Nephron progenitor cell (in vitro differentiated cells): ENCODE measurements around the gene PHRF1.

Source experiments
- DNase-seq: peaks from one replicate; pipeline ENCODE4 v3.0.0; 2021
- H3K27ac Mint-ChIP-seq: 2 replicates; pipeline ENCODE4 v1.8.0; 2021; ENCODE audit warnings: mild to moderate bottlenecking, moderate library complexity, mixed read lengths
- H3K27me3 Mint-ChIP-seq: 2 replicates; pipeline ENCODE4 v1.8.0; 2021; ENCODE audit warnings: mild to moderate bottlenecking, low read depth, mixed read lengths; ENCODE audit not compliant: poor library complexity
- H3K36me3 Mint-ChIP-seq: 2 replicates; pipeline ENCODE4 v1.8.0; 2021; ENCODE audit warnings: low read depth, mixed read lengths
- H3K4me1 Mint-ChIP-seq: 2 replicates; pipeline ENCODE4 v1.8.0; 2021; ENCODE audit warnings: mixed read lengths
- H3K4me3 Mint-ChIP-seq: 2 replicates; pipeline ENCODE4 v1.8.0; 2021; ENCODE audit warnings: mild to moderate bottlenecking, moderate library complexity, mixed read lengths
- H3K9me3 Mint-ChIP-seq: 2 replicates; pipeline ENCODE4 v1.8.0; 2021; ENCODE audit warnings: mild to moderate bottlenecking, moderate library complexity, mixed read lengths
- TF ChIP-seq, protein P1 (sequence below): fragments of 200-600 bp; sonication (generic); IDR thresholded peaks from 2 replicates; pipeline ENCODE4 v1.5.0; 2021; ENCODE audit warnings: antibody characterized with exemption

PHRF1 gene

DNA sequence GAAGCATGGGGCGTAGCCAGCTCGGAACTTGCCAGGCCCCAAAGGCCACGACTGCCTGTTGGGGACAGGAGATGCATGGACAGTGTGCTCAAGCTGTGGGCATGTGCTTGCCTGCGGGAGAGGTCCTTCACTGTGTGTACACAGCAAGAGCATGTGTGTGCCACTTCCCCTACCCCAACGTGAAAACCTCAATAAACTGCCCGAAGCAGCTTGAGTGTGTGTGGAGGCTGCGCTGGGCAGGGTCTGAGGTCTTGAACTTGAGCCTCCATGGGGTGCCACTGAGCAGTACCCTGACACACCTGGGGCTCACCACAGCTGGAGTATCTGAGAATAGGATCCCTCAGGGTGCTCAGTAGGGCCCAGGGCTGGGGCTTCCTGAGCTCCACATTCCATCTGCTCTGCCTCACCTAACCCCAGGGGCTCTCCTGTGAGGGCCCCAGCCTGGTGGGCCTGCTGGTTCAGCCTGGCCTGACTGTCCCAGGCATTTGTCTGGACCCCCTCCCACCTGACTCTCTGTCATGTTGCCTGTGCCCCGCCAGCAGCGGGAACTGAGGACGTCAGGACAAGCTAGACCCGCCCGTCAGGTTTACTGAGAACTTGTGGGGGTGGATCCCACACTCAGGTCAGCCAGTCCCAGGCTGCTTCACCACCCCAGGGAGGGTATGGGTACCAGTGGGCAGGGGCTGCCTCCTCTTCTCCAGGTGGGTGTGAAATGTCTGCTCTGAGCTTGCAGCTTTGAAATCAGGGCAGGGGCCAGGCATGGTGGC lies 12.3 kb upstream of the PHRF1 start:
- TF ChIP-seq, protein P1, sequence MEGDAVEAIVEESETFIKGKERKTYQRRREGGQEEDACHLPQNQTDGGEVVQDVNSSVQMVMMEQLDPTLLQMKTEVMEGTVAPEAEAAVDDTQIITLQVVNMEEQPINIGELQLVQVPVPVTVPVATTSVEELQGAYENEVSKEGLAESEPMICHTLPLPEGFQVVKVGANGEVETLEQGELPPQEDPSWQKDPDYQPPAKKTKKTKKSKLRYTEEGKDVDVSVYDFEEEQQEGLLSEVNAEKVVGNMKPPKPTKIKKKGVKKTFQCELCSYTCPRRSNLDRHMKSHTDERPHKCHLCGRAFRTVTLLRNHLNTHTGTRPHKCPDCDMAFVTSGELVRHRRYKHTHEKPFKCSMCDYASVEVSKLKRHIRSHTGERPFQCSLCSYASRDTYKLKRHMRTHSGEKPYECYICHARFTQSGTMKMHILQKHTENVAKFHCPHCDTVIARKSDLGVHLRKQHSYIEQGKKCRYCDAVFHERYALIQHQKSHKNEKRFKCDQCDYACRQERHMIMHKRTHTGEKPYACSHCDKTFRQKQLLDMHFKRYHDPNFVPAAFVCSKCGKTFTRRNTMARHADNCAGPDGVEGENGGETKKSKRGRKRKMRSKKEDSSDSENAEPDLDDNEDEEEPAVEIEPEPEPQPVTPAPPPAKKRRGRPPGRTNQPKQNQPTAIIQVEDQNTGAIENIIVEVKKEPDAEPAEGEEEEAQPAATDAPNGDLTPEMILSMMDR, result no peak
- no peaks in the 10 kb centered on the region for H3K36me3 Mint-ChIP-seq
- peaks cover 17% of the 10 kb centered on the region for H3K4me1 Mint-ChIP-seq
- H3K9me3 Mint-ChIP-seq, result no peaks in the 10 kb centered on the region
- no peak overlapping the region for H3K4me3 Mint-ChIP-seq
- no peak overlapping the region for H3K27ac Mint-ChIP-seq
- peaks cover 4% of the 10 kb centered on the region for H3K27me3 Mint-ChIP-seq
- no peak for DNase-seq

DNA sequence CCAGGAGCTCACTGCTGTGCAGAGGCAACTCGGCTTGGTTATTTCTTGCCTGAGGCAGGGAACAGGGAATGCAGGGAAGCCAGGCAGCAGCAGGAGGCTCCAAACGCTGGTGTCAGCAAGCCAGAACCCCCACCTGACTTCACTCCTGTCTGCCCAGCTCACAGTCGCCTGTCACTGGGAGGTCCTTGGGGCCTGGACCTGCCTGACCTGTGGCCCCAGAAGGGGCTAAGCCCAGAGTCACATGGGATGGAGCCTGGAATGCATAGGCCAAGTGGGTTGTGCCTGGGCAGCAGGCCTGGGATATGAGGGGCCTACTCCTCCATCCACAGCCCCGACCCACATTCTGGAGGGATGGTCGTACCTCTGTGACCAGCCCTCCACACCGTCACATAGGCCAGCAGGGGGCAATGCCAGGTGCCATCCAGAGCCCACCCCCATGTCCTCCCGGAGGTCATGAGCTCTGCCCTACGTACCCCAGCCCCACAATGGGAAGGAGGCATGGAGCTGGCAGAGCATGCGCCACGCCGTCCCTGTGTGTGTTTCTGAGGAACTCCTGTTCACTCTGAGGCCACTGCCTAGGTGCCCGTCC lies 10.3 kb upstream of the PHRF1 start:
- H3K9me3 Mint-ChIP-seq, result no peaks in the 10 kb centered on the region
- TF ChIP-seq, protein P1, result no peak
- H3K27me3 Mint-ChIP-seq, result no peaks in the 10 kb centered on the region
- H3K36me3 Mint-ChIP-seq, result no peaks in the 10 kb centered on the region
- no peak overlapping the region for H3K4me3 Mint-ChIP-seq
- peaks cover 20% of the 10 kb centered on the region for H3K4me1 Mint-ChIP-seq
- no peak overlapping the region for H3K27ac Mint-ChIP-seq
- DNase-seq, result no peak

DNA sequence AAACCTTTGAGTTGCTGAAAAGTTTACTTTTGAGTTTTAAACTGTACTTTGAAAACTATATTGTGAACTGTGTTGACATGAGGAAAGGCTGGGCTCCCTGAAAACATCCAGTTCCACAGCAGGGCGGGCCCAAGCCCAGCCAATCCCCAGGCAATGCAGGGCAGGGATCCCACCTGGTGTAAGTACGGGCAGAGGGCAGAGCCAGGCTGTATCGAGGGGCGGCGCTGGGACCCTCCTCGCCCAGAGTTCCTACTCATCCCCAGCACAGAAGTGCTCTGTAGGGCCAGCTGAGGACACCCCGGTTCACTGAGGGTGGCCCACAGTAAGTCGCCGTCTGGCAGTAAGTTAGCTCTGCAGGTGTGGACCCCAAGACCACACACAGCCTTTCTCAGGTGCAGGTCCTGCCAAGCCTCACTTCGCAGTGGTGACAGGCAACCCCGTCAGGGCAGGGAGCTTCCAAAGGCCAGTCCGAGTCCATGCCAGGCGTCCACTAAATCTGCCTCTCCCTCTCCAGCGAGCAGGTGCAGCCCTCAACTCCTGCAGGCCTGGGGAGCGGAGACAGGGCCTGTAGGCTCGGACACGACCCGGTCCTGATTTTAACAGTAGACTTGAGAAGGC lies 9.2 kb upstream of the PHRF1 start:
- no peak for DNase-seq
- TF ChIP-seq, protein P1, result no peak
- Mint-ChIP-seq H3K4me3 (peak overlapping the region; percentile 86), H3K9me3 (no peaks in the 10 kb centered on the region), H3K4me1 (peaks cover 28% of the 10 kb centered on the region), H3K36me3 (no peaks in the 10 kb centered on the region), H3K27me3 (no peaks in the 10 kb centered on the region), H3K27ac (no peak overlapping the region)

DNA sequence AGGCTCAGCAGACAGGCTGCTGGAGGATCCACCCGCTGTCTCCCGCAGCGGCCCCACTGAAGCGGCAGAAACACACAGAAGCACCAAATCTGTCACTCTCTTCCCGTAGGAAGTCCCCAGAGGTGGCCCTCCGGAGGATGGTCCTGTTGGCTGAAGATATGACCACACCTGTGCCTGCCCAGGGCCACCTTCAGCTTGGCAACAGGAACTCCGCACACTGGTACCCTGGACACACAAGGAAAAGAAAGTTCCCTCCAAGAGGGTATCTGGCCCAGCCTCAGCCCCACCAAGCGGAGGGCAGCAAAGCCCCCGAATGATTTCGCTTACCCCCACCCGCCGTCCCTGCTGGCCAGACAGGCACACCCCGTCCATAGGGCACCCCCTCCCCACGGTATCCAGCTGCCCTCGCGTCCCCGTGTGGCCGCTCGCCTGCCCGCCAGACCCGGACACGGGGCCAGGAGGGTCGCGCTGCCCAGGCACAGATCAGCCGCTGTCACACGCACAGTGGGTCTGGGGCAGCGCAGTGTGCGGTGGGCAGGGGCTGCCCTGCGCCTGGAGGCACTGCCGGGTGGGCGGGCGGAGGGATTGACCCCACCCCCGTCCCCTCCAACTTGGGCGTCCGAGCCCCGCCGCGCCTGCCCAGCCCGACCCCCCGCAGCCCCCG lies 8.5 kb upstream of the PHRF1 start:
- Mint-ChIP-seq H3K27me3 (no peaks in the 10 kb centered on the region), H3K4me1 (peaks cover 28% of the 10 kb centered on the region), H3K27ac (no peak overlapping the region), H3K36me3 (no peaks in the 10 kb centered on the region), H3K4me3 (peak overlapping the region; percentile 86), H3K9me3 (no peaks in the 10 kb centered on the region)
- TF ChIP-seq, protein P1, result no peak
- DNase-seq, result no peak

- Mint-ChIP-seq H3K9me3 (no peaks in the 10 kb centered on the region), H3K36me3 (no peaks in the 10 kb centered on the region), H3K27ac (no peak overlapping the region), H3K4me3 (peak overlapping the region; percentile 80), H3K4me1 (peaks cover 34% of the 10 kb centered on the region), H3K27me3 (no peaks in the 10 kb centered on the region)
- DNase-seq, result peak; percentile 96
- TF ChIP-seq, protein P1, result no peak
Measured at GRCh38 chr11:568306-569157, 7.7 kb upstream of the PHRF1 start.
